ENCODE results near the gene DNM3. TPM values are rescaled to one million over a fixed set of nuclear protein-coding genes. Genes with fewer than 3 reads are reported as not detected.

DNM3 gene
- total RNA-seq, 2 experiments from 2014 or later, result 1.5 to 1.6 TPM

DNA sequence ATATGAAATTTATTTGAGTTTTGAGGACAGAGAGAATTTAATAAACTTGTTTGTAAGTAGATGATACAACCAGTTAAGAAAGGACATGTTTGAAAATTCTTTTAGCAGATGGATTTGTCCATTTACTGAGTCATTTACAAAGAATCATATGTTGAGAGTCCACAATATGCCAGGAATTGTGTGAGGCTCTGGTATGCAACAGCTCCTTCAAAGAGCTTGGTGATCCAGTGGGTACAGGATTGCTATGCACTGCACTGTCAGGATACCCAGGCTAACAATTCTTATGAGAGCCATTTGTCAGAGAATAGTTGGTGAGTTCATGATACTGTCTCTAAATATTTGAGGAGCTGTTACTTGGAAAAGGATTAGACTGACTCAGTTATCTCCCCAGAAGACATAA is 11.0 kb downstream of the DNM3 start:
- H3K4me3 Mint-ChIP-seq, result no peak overlapping the region
- ChIA-PET CTCF (no interaction called here), POLR2A (no interaction called here)
- DNase-seq (no peak), ATAC-seq (no peak)
- no peaks in the 10 kb centered on the region for H3K9me3 Mint-ChIP-seq (ENCODE audit: insufficient read depth)
- H3K4me1 Mint-ChIP-seq (ENCODE audit: low read depth), result no peaks in the 10 kb centered on the region
- H3K36me3 Mint-ChIP-seq (ENCODE audit: low read depth), result no peaks in the 10 kb centered on the region
- peaks cover 21% of the 10 kb centered on the region for H3K27me3 Mint-ChIP-seq (ENCODE audit: low read depth)
- H3K27ac Mint-ChIP-seq, result no peak overlapping the region

- no peaks in the 10 kb centered on the region for H3K4me1 Mint-ChIP-seq (ENCODE audit: low read depth)
- ATAC-seq, result no peak
- no peak overlapping the region for H3K4me3 Mint-ChIP-seq
- H3K27me3 Mint-ChIP-seq (ENCODE audit: low read depth), result peaks cover 16% of the 10 kb centered on the region
- H3K27ac Mint-ChIP-seq, result no peak overlapping the region
- no peaks in the 10 kb centered on the region for H3K9me3 Mint-ChIP-seq (ENCODE audit: insufficient read depth)
- no peaks in the 10 kb centered on the region for H3K36me3 Mint-ChIP-seq (ENCODE audit: low read depth)
- POLR2A ChIA-PET, result no interaction called here
- CTCF ChIA-PET, result no interaction called here
- DNase-seq, result no peak
Observed at GRCh38 chr1:171855381-171855780, 14.1 kb downstream of the DNM3 start.

DNA sequence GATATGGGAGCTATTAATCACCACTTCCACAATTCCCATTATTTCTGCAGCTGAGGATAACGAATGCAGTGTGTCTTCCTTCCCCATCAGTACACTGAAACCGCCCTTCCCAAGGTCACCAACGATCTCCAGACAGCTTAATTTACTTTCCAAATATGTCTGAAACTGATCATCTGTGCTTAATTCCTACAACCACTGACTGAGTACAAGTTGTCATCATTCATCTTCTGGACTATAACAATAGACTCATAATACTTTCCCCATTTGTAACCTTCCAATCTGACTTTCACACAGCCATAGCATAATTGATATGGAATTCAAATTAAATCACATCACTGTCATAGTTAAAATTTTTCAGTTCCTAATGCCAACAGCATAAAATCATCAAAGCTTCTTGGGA is 17.4 kb downstream of the DNM3 start:
- Mint-ChIP-seq H3K4me3 (no peak overlapping the region), H3K36me3 (ENCODE audit: low read depth) (no peaks in the 10 kb centered on the region), H3K27me3 (ENCODE audit: low read depth) (peaks cover 18% of the 10 kb centered on the region), H3K27ac (no peak overlapping the region), H3K4me1 (ENCODE audit: low read depth) (no peaks in the 10 kb centered on the region), H3K9me3 (ENCODE audit: insufficient read depth) (no peaks in the 10 kb centered on the region)
- ATAC-seq (no peak), DNase-seq (no peak)
- POLR2A ChIA-PET, result no interaction called here
- CTCF ChIA-PET, result no interaction called here

GRCh38 chr1:171860696-171861095 is 19.4 kb downstream of the DNM3 start:
- Mint-ChIP-seq H3K4me3 (no peak overlapping the region), H3K27ac (no peak overlapping the region), H3K36me3 (ENCODE audit: low read depth) (no peaks in the 10 kb centered on the region), H3K9me3 (ENCODE audit: insufficient read depth) (no peaks in the 10 kb centered on the region), H3K27me3 (ENCODE audit: low read depth) (peaks cover 21% of the 10 kb centered on the region), H3K4me1 (ENCODE audit: low read depth) (no peaks in the 10 kb centered on the region)
- DNase-seq, result no peak
- CTCF ChIA-PET, result no interaction called here
- no peak for ATAC-seq
- POLR2A ChIA-PET, result no interaction called here

- no peaks in the 10 kb centered on the region for H3K9me3 Mint-ChIP-seq (ENCODE audit: insufficient read depth)
- CTCF ChIA-PET, result no interaction called here
- H3K4me3 Mint-ChIP-seq, result no peak overlapping the region
- POLR2A ChIA-PET, result no interaction called here
- DNase-seq (no peak), ATAC-seq (no peak)
- H3K36me3 Mint-ChIP-seq (ENCODE audit: low read depth), result no peaks in the 10 kb centered on the region
- no peaks in the 10 kb centered on the region for H3K4me1 Mint-ChIP-seq (ENCODE audit: low read depth)
- no peak overlapping the region for H3K27ac Mint-ChIP-seq
- peaks cover 14% of the 10 kb centered on the region for H3K27me3 Mint-ChIP-seq (ENCODE audit: low read depth)
Observed at GRCh38 chr1:171863531-171863930, 22.2 kb downstream of the DNM3 start.

DNA sequence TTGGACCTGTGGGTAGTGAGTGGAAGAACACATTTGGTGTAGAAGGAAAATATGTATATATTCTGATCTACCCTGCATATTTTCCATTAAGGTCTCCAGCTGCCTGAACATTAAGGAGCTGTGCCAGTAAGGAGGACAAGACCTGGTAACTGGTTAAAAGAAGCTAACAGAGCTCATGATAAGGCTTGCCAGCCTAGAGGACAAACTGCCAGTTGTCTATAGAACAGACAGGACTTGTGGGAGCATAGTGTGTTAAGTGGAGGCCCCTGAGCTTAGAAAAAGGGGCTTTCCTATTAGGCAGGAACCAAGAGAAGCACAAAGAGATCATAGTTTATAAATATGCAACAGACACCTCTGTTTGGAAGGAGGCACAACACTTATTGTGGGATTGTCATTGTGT is 23.0 kb downstream of the DNM3 start:
- ChIA-PET CTCF (no interaction called here), POLR2A (no interaction called here)
- DNase-seq (no peak), ATAC-seq (no peak)
- peaks cover 14% of the 10 kb centered on the region for H3K27me3 Mint-ChIP-seq (ENCODE audit: low read depth)
- no peak overlapping the region for H3K4me3 Mint-ChIP-seq
- no peaks in the 10 kb centered on the region for H3K4me1 Mint-ChIP-seq (ENCODE audit: low read depth)
- H3K36me3 Mint-ChIP-seq (ENCODE audit: low read depth), result no peaks in the 10 kb centered on the region
- H3K9me3 Mint-ChIP-seq (ENCODE audit: insufficient read depth), result no peaks in the 10 kb centered on the region
- H3K27ac Mint-ChIP-seq, result no peak overlapping the region

DNA sequence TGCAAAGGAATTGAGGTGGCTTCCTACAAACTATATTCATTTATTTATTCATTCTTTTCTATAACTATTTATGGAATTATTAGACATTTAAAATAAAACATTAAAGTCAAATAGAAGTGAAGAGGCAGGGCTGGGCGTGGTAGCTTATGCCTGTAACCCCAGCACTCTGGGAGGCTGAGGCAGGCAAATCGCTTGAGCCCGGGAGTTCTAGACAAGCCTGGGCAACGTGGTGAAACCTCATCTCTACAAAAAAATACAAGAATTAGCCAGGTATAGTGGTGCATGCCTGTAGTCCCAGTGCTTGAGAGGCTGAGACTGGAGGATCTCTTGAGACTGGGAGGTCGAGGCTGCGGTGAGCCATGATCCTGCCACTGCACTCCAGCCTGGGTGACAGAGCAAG is 23.8 kb downstream of the DNM3 start:
- ChIA-PET CTCF (no interaction called here), POLR2A (interaction anchor here (0.6 kb wide), 1 partner anchor 124 kb away, joined by 3 read pairs; no protein-coding TSS in a partner anchor)
- peaks cover 14% of the 10 kb centered on the region for H3K27me3 Mint-ChIP-seq (ENCODE audit: low read depth)
- H3K4me3 Mint-ChIP-seq, result no peak overlapping the region
- H3K4me1 Mint-ChIP-seq (ENCODE audit: low read depth), result no peaks in the 10 kb centered on the region
- no peak for ATAC-seq
- H3K36me3 Mint-ChIP-seq (ENCODE audit: low read depth), result no peaks in the 10 kb centered on the region
- H3K9me3 Mint-ChIP-seq (ENCODE audit: insufficient read depth), result no peaks in the 10 kb centered on the region
- DNase-seq, result no peak
- no peak overlapping the region for H3K27ac Mint-ChIP-seq

GRCh38 chr1:171867236-171867635 is 25.9 kb downstream of the DNM3 start:
- no peak for ATAC-seq
- ChIA-PET CTCF (no interaction called here), POLR2A (no interaction called here)
- H3K36me3 Mint-ChIP-seq (ENCODE audit: low read depth), result no peaks in the 10 kb centered on the region
- DNase-seq, result no peak
- H3K9me3 Mint-ChIP-seq (ENCODE audit: insufficient read depth), result no peaks in the 10 kb centered on the region
- no peak overlapping the region for H3K4me3 Mint-ChIP-seq
- peaks cover 13% of the 10 kb centered on the region for H3K27me3 Mint-ChIP-seq (ENCODE audit: low read depth)
- no peak overlapping the region for H3K27ac Mint-ChIP-seq
- no peaks in the 10 kb centered on the region for H3K4me1 Mint-ChIP-seq (ENCODE audit: low read depth)

DNA sequence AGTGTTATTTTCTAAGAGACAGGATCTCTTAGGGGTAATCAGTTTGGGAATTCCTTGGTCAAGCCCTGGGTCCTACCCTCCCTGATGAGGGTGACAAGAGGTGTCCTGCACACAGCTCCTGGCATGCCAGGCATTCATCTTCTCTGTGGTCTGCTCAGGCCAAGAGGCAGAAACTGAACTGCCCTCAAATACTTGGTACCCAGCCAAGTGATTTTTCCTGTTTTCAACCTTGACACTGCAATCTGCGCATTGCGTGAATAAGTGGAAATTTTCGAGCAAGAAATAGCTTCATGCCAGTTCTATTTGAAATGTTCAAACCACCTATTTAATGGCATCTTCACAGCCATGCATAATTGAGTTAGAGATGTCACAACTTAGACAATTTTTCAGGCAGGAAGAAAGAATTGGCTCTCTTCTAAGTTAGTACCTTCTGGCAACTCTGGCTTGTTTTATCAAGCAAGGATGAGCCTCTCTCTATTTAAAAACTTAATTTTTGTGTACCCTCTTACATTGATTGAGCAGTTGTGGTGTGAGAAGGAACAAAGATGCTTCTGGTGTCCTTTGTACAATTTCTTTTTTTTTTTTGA is 27.0 kb downstream of the DNM3 start:
- no peaks in the 10 kb centered on the region for H3K4me1 Mint-ChIP-seq (ENCODE audit: low read depth)
- CTCF ChIA-PET, result no interaction called here
- H3K27ac Mint-ChIP-seq, result no peak overlapping the region
- ATAC-seq (no peak), DNase-seq (no peak)
- POLR2A ChIA-PET, result no interaction called here
- no peaks in the 10 kb centered on the region for H3K9me3 Mint-ChIP-seq (ENCODE audit: insufficient read depth)
- H3K36me3 Mint-ChIP-seq (ENCODE audit: low read depth), result no peaks in the 10 kb centered on the region
- peaks cover 10% of the 10 kb centered on the region for H3K27me3 Mint-ChIP-seq (ENCODE audit: low read depth)
- no peak overlapping the region for H3K4me3 Mint-ChIP-seq

GRCh38 chr1:171869097-171869496 is 27.8 kb downstream of the DNM3 start:
- peaks cover 12% of the 10 kb centered on the region for H3K27me3 Mint-ChIP-seq (ENCODE audit: low read depth)
- H3K4me1 Mint-ChIP-seq (ENCODE audit: low read depth), result no peaks in the 10 kb centered on the region
- no peak for DNase-seq
- ATAC-seq, result no peak
- H3K4me3 Mint-ChIP-seq, result no peak overlapping the region
- ChIA-PET POLR2A (no interaction called here), CTCF (no interaction called here)
- H3K36me3 Mint-ChIP-seq (ENCODE audit: low read depth), result no peaks in the 10 kb centered on the region
- no peak overlapping the region for H3K27ac Mint-ChIP-seq
- H3K9me3 Mint-ChIP-seq (ENCODE audit: insufficient read depth), result no peaks in the 10 kb centered on the region

GRCh38 chr1:171871848-171872247 is 30.6 kb downstream of the DNM3 start:
- Mint-ChIP-seq H3K4me3 (no peak overlapping the region), H3K27ac (no peak overlapping the region), H3K27me3 (ENCODE audit: low read depth) (peaks cover 9% of the 10 kb centered on the region), H3K4me1 (ENCODE audit: low read depth) (no peaks in the 10 kb centered on the region), H3K9me3 (ENCODE audit: insufficient read depth) (no peaks in the 10 kb centered on the region), H3K36me3 (ENCODE audit: low read depth) (no peaks in the 10 kb centered on the region)
- ATAC-seq, result no peak
- DNase-seq, result no peak
- POLR2A ChIA-PET, result no interaction called here
- CTCF ChIA-PET, result no interaction called here

GRCh38 chr1:171872430-171872829 is 31.1 kb downstream of the DNM3 start:
- ATAC-seq, result no peak
- no peak for DNase-seq
- ChIA-PET CTCF (no interaction called here), POLR2A (no interaction called here)
- Mint-ChIP-seq H3K27me3 (ENCODE audit: low read depth) (peaks cover 9% of the 10 kb centered on the region), H3K4me3 (no peak overlapping the region), H3K36me3 (ENCODE audit: low read depth) (no peaks in the 10 kb centered on the region), H3K27ac (no peak overlapping the region), H3K9me3 (ENCODE audit: insufficient read depth) (no peaks in the 10 kb centered on the region), H3K4me1 (ENCODE audit: low read depth) (no peaks in the 10 kb centered on the region)

DNA sequence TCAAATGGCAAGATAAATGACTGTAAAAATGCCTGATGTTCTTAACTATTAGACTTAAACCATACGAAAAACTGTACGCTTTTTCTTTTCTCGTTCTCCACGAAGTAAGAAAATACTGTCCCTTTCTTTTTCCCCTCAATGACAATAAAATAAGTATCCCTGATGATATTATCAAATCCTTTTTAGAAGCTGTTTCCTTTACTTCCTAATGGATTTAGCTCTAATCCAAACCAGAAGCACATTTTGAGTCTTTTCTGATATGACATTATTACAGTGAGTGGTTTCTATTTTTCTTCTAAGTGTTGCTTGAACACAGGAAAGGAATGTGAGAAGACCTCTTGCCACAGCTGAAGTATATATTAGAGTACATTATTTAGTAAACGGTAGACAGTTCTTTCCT is 32.4 kb downstream of the DNM3 start:
- H3K9me3 Mint-ChIP-seq (ENCODE audit: insufficient read depth), result no peaks in the 10 kb centered on the region
- peaks cover 9% of the 10 kb centered on the region for H3K27me3 Mint-ChIP-seq (ENCODE audit: low read depth)
- H3K4me1 Mint-ChIP-seq (ENCODE audit: low read depth), result no peaks in the 10 kb centered on the region
- DNase-seq (no peak), ATAC-seq (no peak)
- no peak overlapping the region for H3K4me3 Mint-ChIP-seq
- no peak overlapping the region for H3K27ac Mint-ChIP-seq
- ChIA-PET POLR2A (no interaction called here), CTCF (no interaction called here)
- no peaks in the 10 kb centered on the region for H3K36me3 Mint-ChIP-seq (ENCODE audit: low read depth)
